ENCODE measurements around the gene ZNF503.
A peak's percentile ranks its signal among the peaks of the same experiment; 100 is the strongest.

The ZNF503 gene

DNA sequence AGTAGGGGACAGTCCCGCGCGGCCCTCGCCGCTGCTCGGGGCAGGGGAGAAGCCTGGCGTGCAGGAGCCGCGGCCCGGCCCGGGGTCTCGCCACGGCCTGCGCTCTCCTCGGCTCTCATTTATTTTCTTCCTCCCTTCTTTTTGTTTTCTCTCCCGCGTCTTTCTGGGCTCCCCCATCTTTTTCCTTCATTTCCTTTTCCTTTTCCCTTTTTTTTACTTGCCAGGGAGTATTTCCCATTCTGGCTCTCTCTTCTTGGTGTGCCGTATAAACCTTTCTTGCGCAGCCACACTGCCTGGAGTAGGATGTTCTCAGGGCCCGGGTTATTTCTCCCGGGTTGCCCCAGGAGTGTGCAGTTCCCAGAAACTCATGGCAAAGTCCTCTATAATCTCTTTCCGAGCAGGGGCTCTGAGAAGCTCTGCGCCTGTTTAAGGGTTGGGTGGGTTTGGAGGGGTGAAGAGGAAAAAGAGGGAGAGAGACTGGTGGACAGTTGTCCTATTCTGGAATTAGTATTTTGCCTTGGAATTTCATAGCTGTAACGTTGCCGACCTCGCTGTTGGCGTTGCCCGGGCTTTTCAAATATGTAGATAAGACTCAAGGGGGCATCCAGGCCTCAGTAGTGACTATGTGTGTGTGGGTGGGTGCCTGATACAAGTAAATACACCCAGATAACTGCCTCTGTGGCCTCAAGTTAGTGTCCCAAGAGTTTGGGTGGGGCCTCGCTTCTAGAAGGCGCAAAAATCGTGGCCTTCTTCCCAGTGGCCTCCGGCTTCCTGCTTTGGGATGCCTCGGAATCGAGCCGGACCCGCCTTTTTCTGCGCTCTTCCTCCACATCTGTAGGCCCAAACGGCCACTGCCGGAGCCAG lies 4.3 kb upstream of the ZNF503 start:
- DNase-seq, result no peak

DNA sequence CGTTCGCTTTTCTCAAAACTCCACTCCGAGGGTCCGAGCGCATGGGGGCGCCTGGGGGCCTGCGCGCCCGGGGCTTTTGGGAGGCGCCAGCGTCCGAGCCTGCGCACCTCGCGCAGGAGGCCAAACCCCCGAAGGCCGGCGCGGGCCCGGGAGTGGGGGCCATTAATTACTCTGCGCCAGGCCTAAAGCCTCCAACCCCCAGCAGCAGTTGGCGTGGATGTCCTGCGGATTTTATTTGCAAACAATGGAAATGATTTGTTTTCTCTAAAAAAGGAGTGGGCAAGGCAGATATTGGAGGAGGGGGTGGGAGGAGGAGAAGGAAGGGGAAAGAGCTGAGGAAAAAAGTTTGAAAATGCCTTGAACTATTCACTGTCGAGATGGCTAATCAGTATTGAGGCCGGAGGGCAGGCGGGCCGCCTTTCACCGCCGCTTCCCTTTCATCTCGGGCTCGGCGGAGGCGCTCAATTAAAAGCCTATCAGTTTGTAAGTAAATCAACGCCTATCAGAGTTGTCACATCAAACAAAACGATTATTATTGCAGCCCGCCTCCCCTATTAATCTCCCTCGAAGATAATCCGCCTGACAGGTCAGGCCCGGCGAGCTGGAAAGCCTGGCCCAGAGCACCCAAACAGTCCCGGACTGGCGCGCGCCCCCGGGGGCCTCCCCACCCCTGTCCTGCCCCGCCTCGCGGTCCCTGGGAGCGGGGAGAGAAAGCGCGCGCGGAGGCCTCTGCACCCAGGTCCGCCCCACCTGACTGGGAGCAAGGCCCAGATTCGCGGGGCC lies 3.4 kb upstream of the ZNF503 start:
- DNase-seq, result peak; percentile 33

GRCh38 chr10:75403939-75404814 lies 2.6 kb upstream of the ZNF503 start:
- peak; percentile 62 for DNase-seq

DNA sequence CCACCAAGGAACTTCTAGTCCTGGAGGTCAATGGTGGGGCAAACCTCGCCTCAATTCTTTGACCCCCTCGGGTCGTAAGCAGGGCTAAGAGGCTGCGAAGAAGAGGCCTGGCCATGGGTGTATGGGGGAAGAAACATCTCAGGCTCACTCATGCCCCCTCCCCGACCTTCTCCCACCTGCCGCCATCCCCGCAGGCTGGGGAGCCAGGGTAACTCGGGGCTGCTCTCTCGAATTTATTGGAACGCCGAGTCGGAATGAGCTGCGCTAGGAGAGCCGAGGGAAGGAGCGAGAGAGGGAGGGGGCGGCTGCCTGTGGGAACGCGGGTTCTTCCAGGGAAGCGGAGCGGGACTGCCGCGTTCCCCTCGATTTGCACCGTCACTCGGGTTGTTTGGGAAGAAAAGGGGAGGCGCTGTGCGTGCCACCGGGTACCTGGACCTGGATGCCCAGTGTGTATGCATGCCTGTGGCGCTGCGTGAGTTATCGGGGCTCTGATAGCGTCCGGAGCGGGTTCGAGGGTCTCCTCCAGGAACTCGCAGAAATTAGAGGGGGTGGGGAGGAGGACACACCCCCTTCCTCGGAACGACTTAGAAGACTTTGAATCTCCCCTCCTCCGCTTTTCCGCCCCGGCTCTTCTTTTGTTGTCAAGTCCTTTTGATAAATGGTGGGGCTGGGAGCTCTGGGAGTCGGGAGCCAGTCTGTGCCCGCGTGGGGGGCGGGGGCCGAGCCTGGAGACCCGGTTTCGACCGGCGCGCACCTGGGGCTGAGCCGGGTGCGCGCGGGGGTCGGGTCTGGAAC lies 1.8 kb upstream of the ZNF503 start:
- DNase-seq, result peak; percentile 44

DNA sequence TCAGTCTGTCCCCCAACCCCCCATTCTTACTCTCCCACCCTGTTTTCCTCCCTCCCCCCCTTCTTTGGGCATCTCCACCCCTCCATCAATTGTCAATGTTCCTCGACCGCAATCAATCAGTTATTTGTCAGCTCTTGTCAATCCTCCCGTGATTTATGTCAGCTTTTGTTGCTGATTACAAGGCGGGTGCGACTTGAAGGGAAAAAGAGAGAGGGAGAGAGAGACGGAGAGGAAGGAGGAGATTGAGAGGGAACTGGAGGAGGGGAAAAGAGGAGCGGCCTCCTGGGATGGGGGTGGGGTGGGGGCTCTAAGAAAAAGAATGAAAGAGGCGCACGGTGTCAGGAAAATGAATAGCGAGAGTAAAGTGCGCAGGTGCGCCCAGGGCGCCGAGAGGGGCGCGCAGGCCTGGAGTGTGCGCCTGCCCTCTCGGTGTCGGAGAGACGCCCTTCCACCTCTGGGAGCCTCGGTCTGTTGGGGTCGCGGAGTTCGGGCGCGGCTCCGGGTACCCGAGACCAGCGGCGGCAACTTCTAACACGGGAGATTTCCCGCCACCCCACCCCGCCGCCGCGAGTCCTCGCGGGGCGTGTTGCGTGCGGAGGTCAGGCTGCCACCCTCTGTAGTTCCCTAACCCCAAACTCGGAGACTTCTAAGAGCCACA lies 1.1 kb upstream of the ZNF503 start:
- peak; percentile 88 for DNase-seq

DNA sequence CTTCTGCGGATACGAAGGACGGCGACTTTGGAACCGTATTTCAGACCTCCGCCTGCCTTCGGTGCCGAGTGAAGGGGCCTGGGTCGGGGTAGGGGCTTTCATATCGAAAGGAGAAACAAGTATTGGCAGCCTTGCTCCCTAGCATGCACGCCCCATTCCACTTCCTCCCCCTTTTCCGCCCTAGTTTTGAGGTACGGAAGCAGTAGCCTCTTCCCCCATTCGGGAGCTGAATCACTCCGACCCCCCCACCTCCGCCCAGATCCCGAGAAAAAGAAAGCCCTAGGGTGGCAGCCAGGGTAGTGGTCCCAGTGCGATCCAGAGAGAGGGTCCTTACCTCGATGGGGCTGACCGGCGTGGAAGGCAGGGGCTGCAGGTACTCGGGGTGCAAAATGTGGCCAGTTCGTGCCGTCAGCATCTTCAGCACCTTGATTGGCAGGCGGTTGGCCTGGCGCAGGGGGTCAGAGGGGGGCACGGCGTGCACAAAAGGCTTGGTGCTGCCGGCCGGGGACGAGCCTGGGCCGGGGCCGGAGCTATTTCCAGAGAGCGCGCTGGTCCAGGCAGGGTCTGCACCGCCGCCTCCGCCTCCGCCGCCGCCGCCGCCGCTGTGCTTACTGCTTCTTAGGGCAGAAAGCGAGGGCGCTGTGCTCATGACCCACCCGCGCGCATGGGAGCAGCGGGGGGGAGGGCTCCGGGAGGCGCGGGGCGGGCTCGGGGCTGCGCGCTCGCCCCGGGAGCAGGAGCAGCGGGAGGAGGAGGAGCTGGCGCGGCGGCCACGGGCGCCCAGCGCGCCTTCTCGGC lies 594 bp downstream of the ZNF503 start:
- peak; percentile 59 for DNase-seq

- DNase-seq, result peak; percentile 39
Measured at GRCh38 chr10:75400163-75400770, 1.3 kb downstream of the ZNF503 start.

DNA sequence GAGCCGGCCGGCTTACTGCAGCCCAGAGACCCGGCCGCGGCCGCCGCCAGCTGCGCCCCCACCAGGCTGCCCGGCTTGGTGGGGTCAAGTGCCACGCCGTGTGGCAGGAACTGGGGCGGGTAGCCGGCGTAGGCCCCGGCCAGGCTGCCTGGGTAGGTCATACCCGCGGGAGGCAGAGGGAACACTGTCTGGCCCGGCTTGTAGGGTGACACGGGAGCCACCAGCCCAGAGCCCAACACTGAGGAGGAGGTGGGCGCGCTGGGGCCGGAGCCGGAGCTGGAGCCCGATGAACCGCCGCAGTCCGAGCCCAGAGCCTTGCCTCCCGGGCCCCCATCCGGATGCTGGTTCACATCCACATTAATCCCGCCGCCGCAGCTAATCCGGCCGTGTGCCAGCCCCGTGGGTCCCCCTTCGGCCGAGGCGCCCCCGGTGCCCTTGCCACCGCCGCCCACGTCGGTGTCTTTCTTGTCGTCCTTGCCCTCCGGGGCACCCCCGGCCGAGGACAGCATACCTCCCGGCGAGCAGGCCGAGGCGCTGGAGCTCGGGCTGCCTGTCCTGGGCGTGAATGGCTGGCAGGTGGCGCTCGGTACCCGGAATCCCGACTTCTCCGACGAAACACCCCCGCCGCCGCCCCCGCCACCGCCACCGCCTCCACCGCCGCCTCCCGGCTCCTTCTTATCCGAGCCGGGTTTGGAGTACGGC lies 2.0 kb downstream of the ZNF503 start:
- peak; percentile 39 for DNase-seq

- DNase-seq, result no peak
Measured at GRCh38 chr10:75398692-75399460, 2.7 kb downstream of the ZNF503 start.

DNA sequence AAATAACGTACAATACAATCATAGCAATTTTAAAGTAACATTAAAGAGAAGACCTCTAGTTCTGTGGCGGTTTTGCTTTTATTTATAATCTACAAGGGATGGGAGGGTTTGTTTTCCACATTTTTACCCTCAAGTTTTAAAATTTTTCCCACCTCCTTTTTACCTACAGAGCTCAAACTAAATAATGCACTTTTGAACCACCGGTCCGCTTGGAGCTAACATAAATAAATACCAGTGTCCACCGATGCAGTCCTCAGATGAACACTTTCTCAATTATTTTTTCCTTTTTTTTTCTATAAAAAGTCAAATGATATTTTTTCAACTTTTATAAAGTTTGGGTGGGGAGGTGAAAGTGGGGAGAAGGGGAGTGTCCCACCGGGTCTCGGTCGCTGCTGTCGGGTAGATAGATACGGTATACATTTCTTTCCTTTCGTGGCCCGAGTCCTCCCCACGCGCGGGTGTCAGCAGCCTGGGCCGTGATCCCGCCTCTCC lies 3.3 kb downstream of the ZNF503 start:
- no peak for DNase-seq

DNA sequence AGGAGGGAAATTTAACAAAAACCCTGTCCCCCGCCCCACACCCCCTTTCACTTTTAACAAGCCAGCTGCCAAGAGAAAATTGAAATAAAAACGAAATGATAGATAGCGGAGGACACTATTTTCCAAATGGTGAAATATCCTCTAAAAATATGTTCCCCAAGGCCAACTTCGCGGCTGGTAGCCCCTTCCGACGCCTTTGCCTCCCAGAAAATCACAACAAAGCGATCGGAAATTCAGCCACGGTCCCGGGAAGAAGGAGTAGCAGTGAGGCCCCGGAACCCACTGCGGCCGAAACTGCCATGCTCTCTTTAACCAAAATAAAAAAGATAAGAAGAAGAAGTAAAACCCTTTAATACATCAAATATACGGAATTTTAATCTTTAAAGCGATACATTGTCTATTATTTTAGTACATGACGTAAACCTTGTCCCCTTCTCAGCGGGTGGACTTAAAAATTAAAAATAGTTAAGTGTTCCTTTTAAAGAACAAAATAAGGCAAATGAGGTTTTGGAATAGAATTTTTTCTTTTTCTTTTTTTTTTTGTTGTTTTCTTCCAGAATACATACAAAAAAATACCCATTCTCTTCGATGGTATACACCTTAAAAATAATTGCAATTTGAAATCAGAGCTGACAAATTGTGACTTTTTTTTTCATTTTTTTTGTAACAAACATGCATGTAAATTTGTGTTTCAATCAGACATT lies 3.9 kb downstream of the ZNF503 start:
- DNase-seq, result no peak

- no peak for DNase-seq
Measured at GRCh38 chr10:75396631-75397495, 4.7 kb downstream of the ZNF503 start.

DNA sequence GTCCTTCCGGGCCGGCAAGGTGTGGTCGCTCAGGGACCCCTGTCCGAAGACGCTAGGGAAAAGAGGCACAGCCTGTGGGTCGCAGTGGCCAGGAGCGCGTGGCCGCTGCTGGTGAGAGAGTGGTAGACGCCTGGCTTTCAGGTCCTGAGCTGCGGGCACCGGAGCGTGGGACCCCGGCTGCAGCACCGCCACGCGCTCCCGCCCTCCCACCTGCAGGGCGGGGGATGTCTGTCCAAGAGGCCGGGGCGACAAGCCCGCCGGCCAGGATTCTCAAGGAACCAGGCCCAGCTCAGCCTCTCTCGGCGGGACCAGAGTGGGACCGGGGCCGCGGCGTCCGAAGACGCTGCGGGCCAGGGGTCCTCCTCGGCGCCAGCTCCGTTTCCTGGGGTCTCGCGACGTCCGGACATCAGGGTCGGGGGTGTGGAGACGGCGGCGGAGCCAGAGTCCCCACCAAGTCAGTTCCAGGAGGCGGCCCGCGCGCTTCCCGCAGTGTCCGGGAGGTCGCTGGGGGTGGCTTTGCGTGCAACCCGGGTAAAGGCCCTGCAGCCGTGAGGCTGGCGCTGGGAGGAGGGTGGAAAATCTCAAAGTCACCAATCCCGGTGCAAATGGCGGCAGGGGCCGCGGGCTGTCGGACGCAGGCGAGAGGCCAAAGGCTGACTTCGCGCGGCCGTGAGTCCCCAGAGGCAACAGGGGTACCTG lies 5.5 kb downstream of the ZNF503 start:
- no peak for DNase-seq

GRCh38 chr10:75395066-75395931 lies 6.3 kb downstream of the ZNF503 start:
- no peak for DNase-seq

DNA sequence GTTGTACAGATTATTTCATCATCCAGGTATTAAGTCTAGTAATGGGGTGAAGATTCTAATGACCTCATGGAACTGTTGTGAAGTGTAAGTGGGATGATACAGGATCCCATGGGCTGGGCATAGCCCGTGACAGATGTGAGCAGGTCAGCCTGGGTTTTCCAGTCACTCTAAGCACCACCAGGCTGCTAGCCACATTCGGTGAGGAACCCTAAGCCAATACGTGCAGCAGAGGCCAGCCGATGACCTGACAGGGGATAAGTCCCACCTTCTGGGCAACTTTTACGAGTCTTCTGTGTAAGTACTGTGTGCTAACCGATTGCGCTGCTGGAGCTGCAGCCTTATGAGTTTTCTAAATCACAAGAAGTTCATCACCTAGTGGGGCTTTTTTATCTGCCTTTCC lies 7.3 kb downstream of the ZNF503 start:
- DNase-seq, result no peak

All from NCI-H774 (cell line).